C4-2B (cell line): ENCODE results near the gene NFIA.

Source experiments
- H3K27ac ChIP-seq: fragments of 450-650 bp; 2 replicates; pipeline ENCODE4 v1.5.1; 2017
- CTCF ChIP-seq: fragments of 450-650 bp; conservative IDR thresholded peaks from 2 replicates; pipeline ENCODE4 v1.5.1; 2017; ENCODE audit warnings: mild to moderate bottlenecking
- ZFX ChIP-seq: fragments of 450-650 bp; IDR thresholded peaks from 2 replicates; pipeline ENCODE4 v1.6.1; 2017

Gene NFIA

GRCh38 chr1:61332796-61333195, 250.4 kb downstream of the NFIA start:
- H3K27ac ChIP-seq: no peak overlapping the region
- no peak for TF ChIP-seq ZFX
- TF ChIP-seq CTCF: no peak

GRCh38 chr1:61334718-61335589, 252.6 kb downstream of the NFIA start:
- TF ChIP-seq CTCF (no peak), ZFX (no peak)
- no peak overlapping the region for H3K27ac ChIP-seq

- H3K27ac ChIP-seq: no peak overlapping the region
- TF ChIP-seq CTCF (no peak), ZFX (no peak)
Observed at GRCh38 chr1:61337037-61337436, 254.7 kb downstream of the NFIA start.

GRCh38 chr1:61337441-61337951, 255.1 kb downstream of the NFIA start:
- no peak for TF ChIP-seq CTCF
- no peak for TF ChIP-seq ZFX
- no peak overlapping the region for H3K27ac ChIP-seq

- no peak overlapping the region for H3K27ac ChIP-seq
- TF ChIP-seq ZFX (no peak), CTCF (peak; percentile 91)
Observed at GRCh38 chr1:61337981-61338848, 255.9 kb downstream of the NFIA start.

- TF ChIP-seq CTCF (no peak), ZFX (no peak)
- no peak overlapping the region for H3K27ac ChIP-seq
Observed at GRCh38 chr1:61338899-61339298, 256.5 kb downstream of the NFIA start.

GRCh38 chr1:61341426-61341825, 259.1 kb downstream of the NFIA start:
- TF ChIP-seq ZFX (no peak), CTCF (no peak)

More at GRCh38 chr1:61341426-61341825, 259.1 kb downstream of the NFIA start:
- H3K27ac ChIP-seq: no peak overlapping the region
